GM12891 (cell line): ENCODE results near the gene SETD2.
A peak's percentile ranks its signal among the peaks of the same experiment; 100 is the strongest.

Source experiments
- DNase-seq: peaks from one replicate; pipeline ENCODE4 v3.0.0; 2011; ENCODE audit warnings: low spot score; ENCODE audit not compliant: insufficient read length
- FAIRE-seq: peaks from 2 replicates; lab custom pipeline; 2011; peaks lifted over from hg19 to GRCh38; lab: Jason Lieb, UNC
- PAX5 ChIP-seq: IDR thresholded peaks from 2 replicates; pipeline ENCODE4 v1.6.1; 2011; ENCODE audit warnings: low read length, moderate library complexity, mild to moderate bottlenecking; ENCODE audit not compliant: insufficient read depth, severe bottlenecking
- POLR2A ChIP-seq: IDR thresholded peaks from 2 replicates; pipeline ENCODE4 v1.6.1; 2011; ENCODE audit warnings: low read depth, low read length, control low read depth
- POLR2AphosphoS5 ChIP-seq: IDR thresholded peaks from 2 replicates; pipeline ENCODE4 v1.6.1; 2011; ENCODE audit warnings: low read depth, low read length, control low read depth
- POU2F2 ChIP-seq: IDR thresholded peaks from 2 replicates; pipeline ENCODE4 v1.6.1; 2011; ENCODE audit warnings: low read depth, mild to moderate bottlenecking, control low read depth, low read length, moderate library complexity
- SPI1 ChIP-seq: IDR thresholded peaks from 2 replicates; pipeline ENCODE4 v1.6.1; 2011; ENCODE audit warnings: low read depth, low read length, control low read depth
- TAF1 ChIP-seq: IDR thresholded peaks from 2 replicates; pipeline ENCODE4 v1.6.1; 2011; ENCODE audit warnings: low read depth, low read length, control low read depth

SETD2 gene

GRCh38 chr3:46990573-46991374 is 173.1 kb downstream of the SETD2 start:
- no peak for TF ChIP-seq POLR2A
- no peak for TF ChIP-seq POU2F2
- no peak for TF ChIP-seq POLR2AphosphoS5
- peak; percentile 72 for TF ChIP-seq SPI1
- no peak for DNase-seq
- peak; percentile 84 for FAIRE-seq

DNA sequence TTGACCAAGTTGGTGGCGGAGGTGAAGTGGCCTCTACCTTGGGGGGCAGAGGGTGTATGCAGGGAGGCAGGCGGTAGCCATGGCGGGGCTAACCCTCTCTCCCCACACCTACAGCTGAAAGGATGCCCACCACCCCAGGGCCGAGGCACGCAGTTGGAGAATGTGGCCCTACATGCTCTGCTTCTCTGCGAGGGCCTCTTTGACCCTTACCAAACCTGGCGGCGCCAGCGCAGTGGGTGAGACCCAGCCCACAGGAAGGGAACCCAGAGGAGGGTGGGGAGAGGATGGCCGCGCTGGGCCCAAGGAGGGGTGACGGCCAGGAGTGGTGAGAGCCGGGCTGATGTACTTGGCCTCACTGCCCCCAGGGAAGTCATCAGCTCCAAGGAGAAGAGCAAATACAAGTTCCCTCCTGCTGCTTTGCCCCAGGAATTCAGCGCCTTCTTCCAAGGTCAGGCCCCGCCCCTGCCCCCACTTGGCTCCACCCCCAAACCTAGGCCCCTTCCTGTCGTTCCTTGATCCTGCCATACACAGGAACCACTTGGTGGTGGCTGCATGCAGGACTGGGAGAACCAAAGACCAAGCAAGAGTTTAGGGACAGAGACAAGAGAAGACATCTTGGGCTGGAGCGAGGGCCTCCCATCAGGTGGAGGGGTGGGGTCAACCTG is 174.6 kb downstream of the SETD2 start:
- DNase-seq: no peak
- TF ChIP-seq POU2F2 (no peak), PAX5 (no peak), TAF1 (no peak), POLR2A (no peak), SPI1 (no peak), POLR2AphosphoS5 (no peak)
- no peak for FAIRE-seq

- TF ChIP-seq POU2F2 (no peak), TAF1 (no peak), POLR2AphosphoS5 (no peak), PAX5 (no peak), POLR2A (no peak), SPI1 (no peak)
- no peak for DNase-seq
- no peak for FAIRE-seq
Measured at GRCh38 chr3:46988616-46989015, 175.3 kb downstream of the SETD2 start.

DNA sequence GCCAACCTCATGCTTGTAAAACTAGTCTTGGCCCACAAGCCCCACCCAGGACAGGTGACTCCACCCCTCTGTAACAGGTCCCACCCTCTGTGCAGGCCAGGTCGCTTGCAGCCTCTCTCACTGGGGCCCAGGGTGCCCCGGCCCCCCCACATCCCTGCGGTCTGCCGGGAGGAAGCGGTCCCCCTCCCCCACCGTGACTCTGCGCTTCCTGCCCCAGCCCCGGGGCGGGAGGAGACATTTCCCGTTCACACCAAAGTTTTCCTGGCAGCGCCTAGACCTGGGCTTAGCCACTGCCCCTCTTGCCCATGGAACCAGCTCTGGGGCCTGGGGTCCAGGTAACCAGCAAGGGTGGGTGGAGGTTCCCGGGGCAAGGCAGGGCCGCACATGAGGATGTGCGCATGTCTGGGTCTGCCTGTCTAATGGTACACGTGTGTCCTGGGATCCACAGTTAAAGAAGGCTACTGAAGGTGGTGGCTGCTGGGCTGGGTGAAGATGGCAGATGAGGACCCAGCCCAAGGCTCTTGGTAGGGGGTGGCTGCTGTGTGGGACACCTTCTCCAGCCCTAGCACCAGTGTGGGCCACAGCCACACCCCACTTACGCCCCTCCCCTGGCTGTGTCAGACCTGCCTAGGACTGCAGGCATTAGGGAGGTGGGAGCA is 176.0 kb downstream of the SETD2 start:
- TF ChIP-seq TAF1: no peak
- peak; percentile 74 for TF ChIP-seq PAX5
- TF ChIP-seq SPI1: peak; percentile 49
- TF ChIP-seq POLR2AphosphoS5: no peak; the same call in 1 of the 2 replicates
- TF ChIP-seq POU2F2: no peak
- TF ChIP-seq POLR2A: no peak; the same call in 1 of the 2 replicates
- DNase-seq (peak; percentile 94), FAIRE-seq (peak; percentile 97)

- FAIRE-seq: no peak
- TF ChIP-seq TAF1 (no peak), PAX5 (no peak), POU2F2 (no peak), POLR2A (no peak), SPI1 (no peak), POLR2AphosphoS5 (no peak)
Measured at GRCh38 chr3:46987319-46987742, 176.6 kb downstream of the SETD2 start.

GRCh38 chr3:46986782-46987310 is 177.1 kb downstream of the SETD2 start:
- TF ChIP-seq TAF1 (no peak), POU2F2 (no peak), PAX5 (no peak), POLR2A (no peak), SPI1 (no peak), POLR2AphosphoS5 (no peak)
- DNase-seq (no peak), FAIRE-seq (peak; percentile 40)

More at GRCh38 chr3:46987319-46987742, 176.6 kb downstream of the SETD2 start:
- DNase-seq: no peak

GRCh38 chr3:46986055-46986730 is 177.7 kb downstream of the SETD2 start:
- TF ChIP-seq TAF1: no peak
- no peak for TF ChIP-seq POLR2AphosphoS5
- TF ChIP-seq POLR2A: no peak
- no peak for TF ChIP-seq PAX5
- no peak for TF ChIP-seq SPI1
- no peak for TF ChIP-seq POU2F2
- DNase-seq (no peak), FAIRE-seq (peak; percentile 16)

GRCh38 chr3:46985588-46985987 is 178.3 kb downstream of the SETD2 start:
- TF ChIP-seq SPI1 (no peak), PAX5 (no peak), TAF1 (no peak), POLR2A (no peak), POLR2AphosphoS5 (no peak), POU2F2 (no peak)
- FAIRE-seq (no peak), DNase-seq (no peak)
